ENCODE data around the gene SRSF8.

The SRSF8 gene

DNA sequence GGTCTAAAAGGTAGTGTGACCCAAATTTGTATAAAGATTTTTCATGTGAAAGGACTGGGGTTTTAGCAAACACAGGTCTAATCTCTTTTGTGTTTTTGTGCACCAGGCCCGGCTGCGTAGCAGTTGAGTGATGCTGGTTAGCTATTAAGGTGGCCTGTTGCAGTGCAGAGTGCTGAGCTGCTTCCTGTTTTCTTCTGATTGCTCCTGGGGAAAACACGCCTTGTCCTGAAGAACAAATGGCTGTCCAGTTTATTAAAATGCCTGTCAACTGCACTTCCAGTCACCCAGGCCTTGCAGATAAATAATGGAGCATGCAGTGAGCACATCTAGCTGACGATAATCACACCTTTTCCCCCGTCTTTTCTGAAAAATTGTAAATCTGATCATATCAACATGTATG is 1.8 kb downstream of the SRSF8 start:
- DNase-seq (ENCODE audit: low read depth in 2 of 2), result peak; percentile 45 to 54

DNA sequence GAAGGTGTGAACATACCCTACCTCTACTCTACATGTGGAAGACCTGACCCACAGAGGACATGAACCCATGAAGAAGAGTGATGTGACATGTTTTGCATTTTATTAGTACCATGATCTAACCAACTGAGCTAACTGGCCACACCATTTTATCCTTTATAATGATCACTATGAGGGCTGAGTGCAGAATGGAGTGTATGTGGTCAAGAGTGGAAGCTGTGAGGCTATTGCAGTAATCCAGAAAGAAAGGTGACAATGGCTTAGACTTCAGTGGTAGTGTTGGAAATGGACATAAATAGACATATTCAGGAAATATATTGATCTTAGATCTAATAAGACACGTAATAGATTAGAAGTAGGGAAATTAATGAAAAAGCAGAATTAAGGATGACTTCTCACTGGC is 3.8 kb downstream of the SRSF8 start:
- DNase-seq (ENCODE audit: low read depth in 2 of 2), result no peak

DNA sequence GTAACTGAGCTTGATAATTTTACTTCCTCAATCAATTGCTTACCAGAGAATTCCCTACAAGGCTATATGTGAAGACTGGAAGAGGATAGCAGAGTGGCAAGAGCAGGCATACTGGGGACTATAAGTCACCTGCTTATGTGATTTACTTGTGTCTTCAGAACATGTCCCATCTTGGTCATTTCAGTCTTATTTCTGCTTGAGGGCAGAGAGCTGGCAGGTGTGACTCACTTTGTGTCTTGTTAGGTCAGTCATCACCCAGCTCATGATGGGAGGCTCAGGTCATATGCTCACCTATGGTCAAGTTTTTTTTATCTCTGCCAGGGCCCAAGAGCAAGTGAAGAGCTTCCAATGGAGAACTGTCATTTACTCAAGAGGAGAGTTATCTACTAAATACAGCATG is 6.2 kb downstream of the SRSF8 start:
- DNase-seq (ENCODE audit: low read depth in 2 of 2), result no peak

DNA sequence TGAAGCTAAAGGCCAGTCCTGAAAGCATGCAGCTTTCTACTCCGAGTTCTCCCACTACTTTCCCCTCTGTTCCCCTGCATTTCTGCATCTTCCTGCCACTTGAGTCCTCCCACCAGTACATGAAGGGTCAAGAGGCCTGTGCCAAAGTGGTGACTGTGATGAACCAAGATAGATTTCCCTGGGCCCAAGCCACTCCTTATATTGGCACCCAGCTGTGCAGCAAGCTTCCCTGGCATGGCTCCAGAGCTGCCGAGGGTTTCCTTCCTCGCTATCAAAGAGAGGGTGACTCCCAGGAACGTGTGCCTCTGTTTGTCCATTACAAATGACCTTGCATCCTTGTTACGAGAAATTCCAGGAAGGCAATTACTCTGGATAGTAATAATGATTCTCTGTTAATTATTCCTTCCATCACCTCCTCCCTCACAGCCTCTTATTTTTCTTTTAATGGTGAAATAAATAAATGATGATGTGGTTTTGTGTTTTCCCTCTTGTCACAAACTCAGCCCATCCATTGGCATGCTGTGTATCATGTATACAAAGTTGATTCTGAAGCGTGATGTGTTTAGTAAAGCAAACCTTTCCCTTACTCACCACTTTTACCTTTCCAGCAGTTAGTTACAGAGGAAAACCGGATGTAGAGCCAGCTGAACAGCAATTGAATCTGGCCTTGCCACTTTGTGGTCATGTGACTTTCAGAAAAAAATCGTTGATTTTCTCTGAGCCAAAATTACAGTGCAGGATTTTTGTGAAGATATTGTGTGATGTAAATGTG is 8.3 kb downstream of the SRSF8 start:
- no peak for DNase-seq (ENCODE audit: low read depth in 2 of 2)

DNA sequence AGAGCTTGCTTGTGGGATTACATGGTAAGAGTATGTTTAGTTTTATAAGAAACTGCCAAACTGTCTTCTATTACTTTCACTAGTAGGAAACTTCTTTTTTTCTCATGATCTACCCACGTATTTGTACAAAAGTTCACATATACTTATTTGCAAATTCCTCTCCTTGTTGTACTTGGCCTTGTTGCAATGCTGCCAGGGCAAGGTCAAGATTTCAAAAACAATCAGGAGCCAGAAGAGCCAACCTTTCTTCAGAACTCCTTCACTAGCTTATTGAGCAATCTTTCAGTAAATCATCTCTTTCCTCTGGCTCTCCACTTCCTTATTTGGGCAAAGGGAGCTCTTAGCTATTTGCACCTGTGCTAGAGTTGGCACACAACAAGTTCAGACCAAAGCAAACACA is 9.7 kb downstream of the SRSF8 start:
- DNase-seq (ENCODE audit: low read depth in 2 of 2), result no peak

DNA sequence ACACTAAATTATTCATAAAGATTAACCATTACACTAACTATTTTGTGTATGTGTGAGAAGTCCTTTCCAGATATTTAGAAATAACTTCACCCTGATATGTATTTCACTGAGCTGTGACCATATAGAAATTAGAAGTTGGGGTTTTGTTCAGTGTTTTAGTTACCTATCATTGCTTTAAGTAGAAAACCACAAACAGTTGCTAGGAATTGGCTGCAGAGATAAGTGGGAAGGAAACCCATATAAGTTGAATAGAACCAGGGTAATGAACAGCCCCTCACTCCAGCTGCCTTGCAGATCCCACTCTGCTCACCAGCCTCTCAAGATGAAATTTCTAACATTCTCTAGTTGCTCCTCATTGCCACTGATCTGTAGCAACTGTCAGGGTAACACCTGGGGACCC is 10.3 kb downstream of the SRSF8 start:
- DNase-seq (ENCODE audit: low read depth in 2 of 2), result no peak

DNA sequence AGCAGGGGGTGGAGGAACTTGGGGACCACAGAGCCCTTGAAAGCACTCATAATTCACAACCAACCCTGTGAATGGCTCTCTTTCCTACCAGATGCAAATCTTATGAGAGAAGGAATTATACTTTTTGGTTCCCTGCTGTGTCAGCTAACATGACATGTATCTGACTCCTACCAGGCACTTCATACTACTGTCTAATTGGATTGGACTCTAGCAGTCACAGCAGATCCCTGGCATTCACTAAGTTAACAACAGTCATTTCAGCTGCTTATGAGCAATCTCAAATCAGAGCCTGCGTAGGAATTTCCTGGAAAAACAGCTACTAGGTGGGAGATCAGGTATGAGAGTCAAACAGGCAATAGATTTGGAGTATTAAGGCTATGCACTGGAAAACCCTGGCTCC is 11.8 kb downstream of the SRSF8 start:
- DNase-seq (ENCODE audit: low read depth in 2 of 2), result no peak

DNA sequence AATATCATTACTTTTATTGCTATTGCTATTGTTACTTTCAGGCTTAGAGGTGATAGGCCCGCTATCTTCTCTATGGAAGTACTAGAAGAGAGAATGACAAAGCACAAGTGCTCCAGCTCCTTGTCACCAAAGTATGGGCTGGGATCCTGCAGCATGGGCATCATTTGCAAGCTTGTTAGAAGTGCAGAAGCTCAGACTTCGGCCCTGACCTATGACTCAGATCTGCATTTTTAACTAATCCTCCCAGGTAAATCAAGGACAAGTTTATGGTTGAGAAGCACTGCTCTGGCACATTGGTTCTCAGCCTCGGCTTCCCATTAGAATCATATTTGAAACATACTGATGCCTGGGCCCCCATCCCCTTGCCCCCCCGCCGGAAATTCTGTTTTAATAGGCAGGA is 14.3 kb downstream of the SRSF8 start:
- DNase-seq (ENCODE audit: low read depth in 2 of 2), result no peak

DNA sequence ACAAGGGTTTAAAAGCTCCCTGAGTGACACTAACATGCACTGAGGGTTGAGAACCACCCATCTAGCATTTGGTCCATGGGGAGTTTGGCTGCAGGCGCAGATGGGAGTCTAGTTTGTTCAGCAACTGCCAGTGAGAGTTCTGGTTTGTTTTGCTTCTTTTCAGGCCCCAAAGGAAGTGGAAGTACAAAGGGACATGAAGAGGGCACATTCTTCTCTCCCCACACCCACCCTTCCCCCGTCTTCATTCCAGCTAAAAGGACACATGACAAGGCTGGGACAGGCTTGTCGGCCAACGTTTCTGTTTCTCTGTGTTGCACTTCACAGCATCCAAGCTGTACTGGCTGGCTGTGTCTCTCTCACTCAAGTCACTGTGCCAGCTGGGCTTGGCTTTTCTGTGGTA is 14.7 kb downstream of the SRSF8 start:
- no peak for DNase-seq (ENCODE audit: low read depth in 2 of 2)

DNA sequence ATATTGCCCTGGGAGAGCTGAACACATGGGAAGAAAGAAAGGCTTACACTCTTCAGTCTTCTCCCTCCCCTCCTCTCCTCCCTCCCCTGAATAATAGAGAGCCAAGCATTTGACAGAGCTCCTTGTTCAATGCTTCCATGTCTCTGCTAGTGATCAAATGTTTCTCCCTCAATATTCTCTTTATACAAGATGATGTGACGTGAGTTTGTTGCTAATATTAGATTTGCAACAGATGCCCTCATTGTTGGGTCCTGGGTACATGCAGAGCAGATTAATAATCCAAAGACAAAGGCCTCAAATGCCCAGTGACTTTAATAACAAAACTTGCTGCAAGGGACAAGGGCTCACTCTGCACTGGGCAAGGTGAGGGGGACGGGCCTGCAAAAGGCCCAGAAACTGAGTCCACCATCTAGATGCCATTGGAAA is 15.9 kb downstream of the SRSF8 start:
- no peak for DNase-seq (ENCODE audit: low read depth in 2 of 2)

DNA sequence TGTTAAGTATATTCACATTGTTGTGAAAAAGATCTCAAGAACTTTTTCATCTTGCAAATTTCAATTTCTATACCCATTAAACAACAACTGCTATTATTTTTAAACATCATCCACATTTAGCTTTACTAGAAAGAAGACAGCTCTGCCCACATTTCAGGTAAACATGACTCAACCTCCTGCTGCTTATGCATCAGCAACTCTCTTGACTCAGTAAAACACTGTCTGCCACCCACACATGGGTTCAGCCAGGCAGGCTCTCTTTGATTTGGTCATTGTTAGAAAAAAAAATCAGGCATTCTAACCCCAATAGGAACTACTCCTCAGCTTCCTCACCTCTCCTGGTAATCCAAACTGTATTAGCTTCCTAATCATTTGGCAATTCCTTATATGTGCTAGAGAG is 17.8 kb downstream of the SRSF8 start:
- peak in 1 of 2 donors; percentile 58 for DNase-seq (ENCODE audit: low read depth in 2 of 2)

DNA sequence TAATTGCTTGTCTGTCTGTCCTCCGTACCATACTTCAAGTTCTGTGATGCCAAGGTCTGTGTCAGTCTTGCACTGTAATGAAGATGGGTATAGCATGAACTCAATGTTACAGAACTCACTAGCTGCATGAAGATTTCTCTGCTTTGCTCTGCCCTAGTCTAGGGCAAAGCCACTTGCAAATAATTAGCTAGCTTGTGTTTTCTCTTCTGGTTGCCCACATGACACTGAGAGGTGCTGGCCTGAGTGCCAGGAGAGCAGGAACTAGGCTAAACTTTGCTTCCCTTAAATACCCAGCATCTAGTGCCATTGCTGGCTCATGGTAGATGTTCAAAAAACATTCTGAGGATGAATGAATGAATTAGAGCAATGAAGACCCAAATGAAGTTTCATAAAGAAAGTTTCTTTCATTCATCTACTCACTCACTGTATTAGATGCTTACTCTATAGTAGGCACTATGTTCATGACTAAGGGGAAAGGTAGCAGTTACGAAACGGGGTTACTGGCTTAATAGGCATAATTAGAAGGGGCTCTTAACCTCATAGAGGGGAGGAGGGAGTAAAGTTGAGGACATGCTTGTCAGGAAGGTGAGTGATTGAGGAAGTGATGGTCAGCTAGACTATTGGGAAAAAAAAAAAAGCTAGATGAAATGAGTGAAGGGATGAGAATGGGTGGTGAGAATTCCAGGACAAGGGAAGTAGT is 18.5 kb downstream of the SRSF8 start:
- DNase-seq (ENCODE audit: low read depth in 2 of 2), result no peak

DNA sequence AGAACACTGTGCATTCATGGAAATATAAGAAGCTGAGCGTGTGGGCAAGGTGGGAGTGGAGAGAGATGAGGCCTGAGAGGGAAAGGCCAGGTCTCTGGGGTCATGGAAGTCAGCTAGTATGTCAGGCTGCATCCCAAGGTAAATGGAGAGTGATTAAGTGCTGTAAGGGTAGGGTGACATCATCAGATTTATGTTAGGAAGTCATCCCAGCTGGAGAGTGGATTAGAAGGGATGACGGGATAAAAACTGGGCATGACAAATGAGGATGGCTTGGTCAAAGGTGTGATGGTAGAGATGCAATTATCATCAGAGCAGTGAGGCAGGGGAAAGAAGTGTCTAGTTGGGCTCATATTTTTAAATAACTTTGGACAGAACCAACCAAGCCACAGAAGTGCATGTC is 19.4 kb downstream of the SRSF8 start:
- no peak for DNase-seq (ENCODE audit: low read depth in 2 of 2)

DNA sequence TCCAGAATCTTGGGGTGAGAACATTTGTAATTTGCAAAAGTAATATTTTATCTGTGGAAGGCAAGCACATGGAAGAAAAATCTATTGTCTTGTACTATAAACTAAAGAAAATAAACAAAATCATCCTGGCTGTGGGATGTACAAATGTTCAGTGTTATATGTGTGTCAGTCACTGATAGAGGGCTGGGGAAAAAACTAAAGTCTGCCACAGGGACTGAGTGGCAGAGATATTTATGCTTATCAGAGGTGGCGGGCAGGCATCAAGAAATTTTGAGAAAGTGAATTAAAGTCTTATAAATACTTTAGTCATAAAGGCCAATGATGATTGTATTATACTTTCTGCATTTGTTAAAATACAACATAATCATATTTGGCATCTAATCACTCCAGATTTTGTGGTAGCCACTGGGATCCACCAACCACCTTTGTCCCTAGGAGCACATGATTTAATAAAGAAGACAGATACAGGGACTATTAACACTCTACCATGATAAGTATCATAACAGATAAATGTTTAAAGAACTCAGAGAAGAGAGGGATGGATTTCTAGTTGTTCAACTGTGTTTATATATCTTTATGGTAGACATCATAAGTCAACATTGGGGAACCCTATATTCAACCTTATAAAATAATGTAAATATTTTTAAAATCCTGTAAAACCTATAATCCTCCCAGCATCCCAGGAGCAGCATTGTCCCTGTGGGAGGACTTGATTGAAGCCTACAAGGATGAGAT is 20.3 kb downstream of the SRSF8 start:
- no peak for DNase-seq (ENCODE audit: low read depth in 2 of 2)

DNA sequence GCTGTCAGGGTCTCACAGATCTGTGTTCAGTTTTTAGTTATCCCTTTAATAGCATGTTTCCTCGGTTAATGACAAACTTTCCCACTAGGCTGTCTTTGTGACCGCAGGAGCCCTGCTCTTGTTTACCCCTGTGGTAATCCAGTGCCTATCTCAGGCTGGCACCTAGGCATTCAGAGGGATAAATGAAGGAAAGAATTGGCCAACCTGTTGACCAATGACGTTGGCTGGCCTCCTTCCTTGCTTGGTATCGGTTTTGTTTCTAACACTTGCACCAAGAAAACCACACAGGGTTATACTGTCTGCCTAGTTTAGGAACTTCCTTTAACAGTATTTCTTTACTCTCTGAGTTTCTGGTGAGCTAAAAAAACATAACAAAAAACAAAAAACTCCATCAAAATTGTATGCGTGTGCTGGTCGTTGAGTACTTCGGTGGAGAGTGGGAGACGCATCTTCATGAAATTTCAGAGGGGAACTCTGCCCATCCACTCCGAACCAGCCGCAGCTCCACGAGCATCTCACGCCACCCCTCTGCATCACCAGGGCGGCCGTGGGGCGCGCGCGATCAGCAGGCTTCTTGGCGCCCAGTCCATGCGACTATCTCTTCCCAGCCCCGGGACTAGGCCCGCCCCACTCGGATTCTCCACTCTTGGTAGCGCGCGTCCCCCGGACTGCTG is 22.4 kb downstream of the SRSF8 start:
- DNase-seq (ENCODE audit: low read depth in 2 of 2), result no peak

DNA sequence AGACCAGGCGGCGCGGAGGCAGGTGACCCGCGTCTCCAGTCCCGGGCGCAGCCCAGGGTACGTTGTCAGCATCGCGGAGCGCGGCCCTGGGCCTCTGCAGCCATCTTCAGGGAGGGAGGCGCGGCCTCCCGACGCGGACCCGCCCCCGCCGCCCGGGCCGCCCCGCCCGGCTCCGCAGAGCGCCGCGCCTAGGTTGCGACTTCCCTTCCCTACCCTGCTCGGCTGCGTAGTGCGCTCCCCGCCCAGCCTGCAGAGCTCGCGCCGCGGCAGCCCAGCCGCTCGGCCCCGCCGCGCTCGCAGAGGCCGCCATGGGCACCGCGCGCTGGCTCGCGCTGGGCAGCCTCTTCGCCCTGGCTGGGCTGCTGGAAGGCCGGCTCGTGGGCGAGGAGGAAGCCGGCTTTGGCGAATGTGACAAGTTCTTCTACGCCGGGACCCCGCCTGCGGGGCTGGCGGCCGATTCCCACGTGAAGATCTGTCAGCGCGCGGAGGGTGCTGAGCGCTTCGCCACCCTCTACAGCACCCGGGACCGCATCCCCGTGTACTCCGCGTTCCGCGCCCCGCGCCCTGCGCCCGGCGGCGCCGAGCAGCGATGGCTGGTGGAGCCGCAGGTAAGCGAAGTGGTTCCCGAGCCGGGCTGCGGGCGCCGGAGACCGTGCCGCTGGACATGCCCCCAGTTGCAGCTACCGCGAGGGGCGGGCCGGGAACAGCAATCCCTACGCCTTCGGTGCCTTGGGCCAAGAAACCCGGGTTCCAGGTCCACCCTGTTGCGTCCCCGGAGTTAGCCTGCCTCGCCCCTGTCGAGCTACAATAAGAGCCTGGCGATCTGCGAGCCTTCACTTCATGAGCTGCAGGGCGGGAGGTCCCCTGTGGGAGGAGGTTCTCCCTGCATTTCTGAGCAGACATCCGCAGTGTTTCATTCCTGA is 23.2 kb downstream of the SRSF8 start, which contains the start of gene ENDOD1:
Gene ENDOD1, plus strand, starts transcription at position 227 of the 923 bp plus-strand sequence. Its CDS starts 82 bp downstream, at position 309.
- peak; percentile 74 to 80 for DNase-seq (ENCODE audit: low read depth in 2 of 2)

DNA sequence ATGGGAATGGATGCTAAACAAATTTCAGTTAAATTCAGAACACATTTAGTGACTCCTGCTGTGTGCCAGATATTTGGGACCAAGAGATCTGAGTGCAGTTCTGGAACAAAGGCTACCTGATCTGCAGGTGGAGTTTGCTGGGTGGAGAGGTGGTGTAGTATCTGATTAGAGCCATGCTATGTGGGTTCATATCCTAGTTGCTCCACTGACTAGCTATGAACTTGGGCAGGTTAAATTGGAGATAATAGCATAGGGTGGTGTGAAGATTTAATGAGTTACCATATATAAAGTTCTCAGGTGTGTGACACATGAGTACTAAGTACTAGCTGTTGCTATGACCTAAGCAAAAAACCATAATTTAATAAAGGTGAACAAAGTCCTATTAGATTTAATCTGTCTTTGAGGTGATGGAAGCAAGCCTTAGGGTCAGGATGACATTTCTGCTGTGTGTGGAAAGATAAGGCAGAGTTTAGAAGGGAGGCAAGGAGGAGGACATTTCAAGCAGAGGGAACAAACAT is 25.0 kb downstream of the SRSF8 start:
- DNase-seq (ENCODE audit: low read depth in 2 of 2), result no peak

DNA sequence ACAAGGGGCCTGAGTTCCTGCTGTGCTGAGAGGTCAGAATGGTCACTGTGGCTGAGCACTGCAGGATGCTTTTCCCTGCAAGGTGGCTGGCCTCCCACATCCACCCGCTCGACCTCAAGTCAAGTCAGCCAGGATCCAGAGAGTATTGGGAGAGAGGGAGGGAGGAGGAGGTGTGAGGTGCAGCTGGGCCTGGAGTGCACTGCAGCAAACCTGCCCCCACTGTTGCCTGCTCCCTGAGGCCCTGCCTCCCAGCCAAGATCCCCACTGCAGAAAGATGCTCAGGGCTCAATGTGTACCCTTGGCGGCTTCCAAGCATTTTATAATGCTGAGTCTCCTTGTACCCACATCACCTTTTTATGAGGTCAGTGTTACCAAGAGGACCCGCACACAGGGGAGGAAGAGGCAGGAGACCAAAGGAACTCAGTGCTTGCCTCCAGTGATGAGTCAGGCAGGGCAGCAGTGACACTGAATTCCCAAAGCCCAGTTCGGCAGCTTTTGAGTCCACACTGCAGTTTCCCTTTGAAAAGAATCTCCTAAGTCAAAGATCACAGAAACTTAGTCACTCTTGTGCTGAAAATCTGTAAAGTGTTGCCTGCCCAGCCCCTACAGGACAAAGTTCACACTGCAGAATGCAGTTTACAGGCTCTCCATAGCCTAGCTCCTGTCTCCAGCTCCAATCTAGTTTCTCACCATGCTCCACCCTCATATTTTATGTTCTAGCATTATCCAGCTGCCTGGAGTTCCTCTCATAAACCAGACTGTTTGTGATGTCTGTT is 26.0 kb downstream of the SRSF8 start:
- peak; percentile 19 to 25 for DNase-seq (ENCODE audit: low read depth in 2 of 2)

DNA sequence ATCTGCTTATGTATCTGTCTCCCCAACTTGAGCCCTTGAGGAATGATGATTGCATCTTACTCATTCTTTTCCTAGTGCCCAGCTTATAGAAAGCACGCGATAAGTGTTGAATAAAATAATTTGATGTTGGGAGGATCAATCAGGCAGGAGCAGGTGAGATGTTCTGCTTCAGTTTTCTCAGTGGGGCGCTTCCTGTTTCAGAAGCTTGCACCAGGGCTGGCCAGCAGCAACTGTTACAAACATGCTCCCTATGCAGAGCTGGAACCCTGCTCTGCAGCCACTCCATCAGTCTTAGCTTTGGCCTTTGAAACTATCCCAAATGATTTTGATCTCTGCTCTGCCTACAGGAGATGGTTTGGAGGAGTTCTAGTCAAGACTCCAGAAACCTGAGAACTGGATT is 26.8 kb downstream of the SRSF8 start:
- DNase-seq (ENCODE audit: low read depth in 2 of 2), result no peak
